Measurements from ENCODE around the gene PREX1.

GRCh38 chr20:48609491-48609978 is 218.3 kb downstream of the PREX1 start:
- TF ChIP-seq, protein P1, sequence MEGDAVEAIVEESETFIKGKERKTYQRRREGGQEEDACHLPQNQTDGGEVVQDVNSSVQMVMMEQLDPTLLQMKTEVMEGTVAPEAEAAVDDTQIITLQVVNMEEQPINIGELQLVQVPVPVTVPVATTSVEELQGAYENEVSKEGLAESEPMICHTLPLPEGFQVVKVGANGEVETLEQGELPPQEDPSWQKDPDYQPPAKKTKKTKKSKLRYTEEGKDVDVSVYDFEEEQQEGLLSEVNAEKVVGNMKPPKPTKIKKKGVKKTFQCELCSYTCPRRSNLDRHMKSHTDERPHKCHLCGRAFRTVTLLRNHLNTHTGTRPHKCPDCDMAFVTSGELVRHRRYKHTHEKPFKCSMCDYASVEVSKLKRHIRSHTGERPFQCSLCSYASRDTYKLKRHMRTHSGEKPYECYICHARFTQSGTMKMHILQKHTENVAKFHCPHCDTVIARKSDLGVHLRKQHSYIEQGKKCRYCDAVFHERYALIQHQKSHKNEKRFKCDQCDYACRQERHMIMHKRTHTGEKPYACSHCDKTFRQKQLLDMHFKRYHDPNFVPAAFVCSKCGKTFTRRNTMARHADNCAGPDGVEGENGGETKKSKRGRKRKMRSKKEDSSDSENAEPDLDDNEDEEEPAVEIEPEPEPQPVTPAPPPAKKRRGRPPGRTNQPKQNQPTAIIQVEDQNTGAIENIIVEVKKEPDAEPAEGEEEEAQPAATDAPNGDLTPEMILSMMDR (IDR thresholded peaks at IDR 0.05 in 8 of 11, conservative IDR thresholded peaks at IDR 0.05 in 3 of 11) = no peak
- TF ChIP-seq POLR2AphosphoS5 (IDR thresholded peaks at IDR 0.05) (no peak), POLR2A (IDR thresholded peaks at IDR 0.05) (no peak)

Measured in spleen (tissue), 7 donors.